GM03348 (cell line): ENCODE results near the gene GPC1.

Source experiments
- DNase-seq: peaks from one replicate; pipeline ENCODE4 v3.0.0; 2012; ENCODE audit warnings: low spot score

Gene GPC1

DNA sequence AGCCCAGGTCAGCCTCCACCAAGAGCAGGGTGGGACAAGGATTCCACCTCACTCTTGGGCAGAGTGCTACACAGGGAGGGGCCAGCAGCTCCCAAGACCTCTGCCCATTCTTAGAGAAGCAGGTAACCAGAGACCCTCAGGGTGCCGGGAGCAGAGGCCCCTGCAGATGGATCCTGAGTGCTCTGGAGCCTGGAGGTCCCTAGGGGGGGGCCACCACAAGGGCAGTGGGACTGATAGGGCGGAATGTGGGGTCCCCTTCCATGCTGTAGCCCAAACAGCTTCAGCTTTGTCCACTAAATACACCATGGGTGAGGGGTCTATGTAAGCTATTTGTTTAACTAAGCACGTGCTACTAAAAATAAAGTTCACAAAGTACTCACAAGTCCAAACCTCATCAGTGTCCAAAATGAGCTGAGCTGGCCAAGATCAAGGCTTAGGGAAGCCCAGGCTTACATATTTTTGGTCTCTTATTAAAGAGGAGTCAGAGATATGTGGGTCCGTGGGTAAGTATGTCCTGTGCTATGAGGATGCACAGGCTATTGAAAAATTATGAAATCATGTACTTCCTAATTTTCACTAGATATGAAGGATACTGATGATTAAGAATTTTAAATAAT is 21.5 kb upstream of the GPC1 start:
- no peak for DNase-seq

- DNase-seq = no peak
Observed at GRCh38 chr2:240416821-240417220, 18.6 kb upstream of the GPC1 start.

DNA sequence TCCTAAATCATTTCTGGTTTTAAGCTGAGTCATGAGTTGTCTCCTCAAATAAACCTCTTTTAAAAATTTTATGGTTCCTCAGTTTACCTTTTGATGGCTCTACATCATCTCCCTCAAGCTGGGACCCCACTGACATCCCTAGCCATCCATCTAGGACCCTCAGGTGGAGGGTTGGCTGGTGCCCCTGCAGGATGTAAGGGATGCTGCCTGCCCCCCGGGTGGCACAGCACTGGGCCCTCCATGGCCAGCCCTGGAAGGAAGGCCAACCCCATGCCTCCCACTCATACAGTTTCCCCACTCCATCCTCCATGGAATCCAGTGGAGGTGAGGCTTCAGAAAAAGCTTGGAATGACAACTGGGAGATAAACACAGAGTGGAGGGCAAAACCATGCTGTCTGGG is 17.2 kb upstream of the GPC1 start:
- DNase-seq = no peak

GRCh38 chr2:240419271-240419670 is 16.2 kb upstream of the GPC1 start:
- no peak for DNase-seq

DNA sequence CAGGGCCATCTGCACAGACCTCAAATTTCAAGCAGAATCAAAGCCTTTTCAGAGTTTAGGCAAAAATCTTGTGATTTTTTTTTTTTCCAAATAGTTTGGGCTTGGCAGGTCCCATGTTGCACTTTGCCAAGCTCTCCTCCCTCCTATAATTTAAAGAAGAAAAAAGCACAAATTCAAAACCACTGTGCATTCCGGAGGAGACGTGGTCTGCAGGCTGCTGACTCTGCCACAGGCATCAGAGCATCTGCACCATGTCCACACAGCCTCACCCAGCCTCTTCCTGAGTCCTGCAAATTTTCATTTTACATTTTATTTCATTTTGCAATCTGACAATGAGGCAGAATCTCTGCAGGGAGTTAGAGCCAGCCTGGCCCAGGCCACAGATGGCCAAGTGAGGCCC is 15.7 kb upstream of the GPC1 start:
- DNase-seq = no peak

- no peak for DNase-seq
Observed at GRCh38 chr2:240420206-240421104, 15.0 kb upstream of the GPC1 start.

DNA sequence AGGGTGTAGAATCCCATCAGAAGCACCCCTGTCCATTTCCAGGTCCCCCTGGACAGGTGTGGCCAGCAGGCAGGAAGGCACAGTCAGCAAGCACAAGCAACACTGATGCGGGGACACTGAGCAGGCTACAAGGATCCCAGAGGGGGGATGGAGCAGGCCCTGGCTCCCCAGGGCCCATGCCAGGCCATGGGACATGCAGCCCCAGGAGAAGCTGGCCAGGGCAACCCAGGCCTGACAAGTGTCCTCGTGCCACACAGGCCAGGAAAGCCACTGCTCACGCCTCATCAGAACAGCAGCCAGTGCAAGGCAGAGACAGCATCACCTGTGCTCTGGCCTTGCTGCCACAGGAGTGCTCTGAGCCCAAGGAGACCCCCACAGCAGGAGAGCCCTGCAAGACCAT is 14.1 kb upstream of the GPC1 start:
- DNase-seq = no peak

DNA sequence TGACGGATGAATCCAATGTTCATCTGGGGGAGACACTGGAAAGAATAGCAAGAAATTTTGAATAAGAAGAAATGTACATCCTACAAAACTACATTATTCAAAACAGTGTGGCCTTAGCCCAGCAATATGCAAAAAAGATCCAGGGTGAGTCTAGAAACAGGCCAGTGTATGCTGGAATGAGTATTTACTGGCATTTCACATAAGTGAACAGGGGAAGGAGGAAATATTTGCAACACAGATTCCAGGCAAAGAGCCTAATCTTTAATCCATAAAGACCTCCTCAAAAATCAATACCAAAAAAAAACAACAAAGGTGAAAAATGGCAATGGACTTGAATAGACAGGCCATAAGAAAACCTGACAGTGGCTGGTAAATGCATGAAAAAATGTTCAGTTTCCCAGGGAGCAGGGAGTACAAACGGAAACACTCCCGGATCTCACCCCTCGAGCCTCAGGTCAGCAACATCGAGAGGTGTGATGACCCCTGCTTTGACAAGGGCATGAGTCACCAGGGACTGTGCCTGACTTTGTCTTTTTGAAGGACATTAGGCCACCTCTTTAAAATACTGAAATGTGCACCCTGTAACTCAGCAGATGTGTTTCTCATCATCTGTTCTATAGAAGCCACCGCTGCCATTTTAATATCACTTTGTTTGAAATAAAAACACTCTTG is 12.7 kb upstream of the GPC1 start:
- no peak for DNase-seq

DNA sequence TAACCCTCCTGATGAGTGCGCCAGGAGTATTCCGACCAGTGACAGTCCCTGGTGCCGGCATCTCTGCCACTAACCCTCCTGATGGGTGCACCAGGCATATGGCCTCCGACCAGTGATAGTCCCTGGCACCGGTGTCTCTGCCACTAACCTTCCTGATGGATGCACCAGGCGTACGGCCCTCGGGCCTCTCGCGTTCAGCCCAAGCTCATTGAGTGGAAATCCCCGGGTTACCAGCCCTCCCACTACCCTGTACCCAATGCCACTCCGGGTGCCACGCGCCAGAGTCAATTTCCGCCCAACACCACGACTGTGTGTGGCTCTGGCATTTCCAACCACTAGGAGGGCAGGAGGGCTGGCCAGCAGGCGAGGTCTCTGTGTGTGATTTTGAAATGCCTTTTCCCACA is 11.7 kb upstream of the GPC1 start:
- no peak for DNase-seq

GRCh38 chr2:240424341-240425235 is 10.9 kb upstream of the GPC1 start:
- DNase-seq = no peak

DNA sequence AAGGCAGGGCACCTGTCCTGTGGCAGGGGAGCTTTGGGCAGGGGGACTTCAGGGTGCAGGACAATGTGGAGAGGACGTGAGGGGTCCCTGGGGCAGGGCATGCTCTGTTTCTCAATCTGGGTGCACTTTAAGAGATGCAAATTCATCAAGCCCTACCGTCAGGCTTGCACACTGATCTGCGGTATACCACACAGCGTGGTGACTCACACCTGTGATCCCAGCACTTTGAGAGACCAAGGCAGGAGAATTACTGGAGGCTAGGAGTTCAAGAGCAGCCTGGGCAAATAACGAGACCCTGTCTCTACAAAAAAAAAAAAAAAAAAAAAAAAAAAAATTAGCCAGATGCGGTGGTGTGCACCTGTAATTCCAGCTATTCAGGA is 10.2 kb upstream of the GPC1 start:
- no peak for DNase-seq

- no peak for DNase-seq
Observed at GRCh38 chr2:240425697-240426096, 9.8 kb upstream of the GPC1 start.

DNA sequence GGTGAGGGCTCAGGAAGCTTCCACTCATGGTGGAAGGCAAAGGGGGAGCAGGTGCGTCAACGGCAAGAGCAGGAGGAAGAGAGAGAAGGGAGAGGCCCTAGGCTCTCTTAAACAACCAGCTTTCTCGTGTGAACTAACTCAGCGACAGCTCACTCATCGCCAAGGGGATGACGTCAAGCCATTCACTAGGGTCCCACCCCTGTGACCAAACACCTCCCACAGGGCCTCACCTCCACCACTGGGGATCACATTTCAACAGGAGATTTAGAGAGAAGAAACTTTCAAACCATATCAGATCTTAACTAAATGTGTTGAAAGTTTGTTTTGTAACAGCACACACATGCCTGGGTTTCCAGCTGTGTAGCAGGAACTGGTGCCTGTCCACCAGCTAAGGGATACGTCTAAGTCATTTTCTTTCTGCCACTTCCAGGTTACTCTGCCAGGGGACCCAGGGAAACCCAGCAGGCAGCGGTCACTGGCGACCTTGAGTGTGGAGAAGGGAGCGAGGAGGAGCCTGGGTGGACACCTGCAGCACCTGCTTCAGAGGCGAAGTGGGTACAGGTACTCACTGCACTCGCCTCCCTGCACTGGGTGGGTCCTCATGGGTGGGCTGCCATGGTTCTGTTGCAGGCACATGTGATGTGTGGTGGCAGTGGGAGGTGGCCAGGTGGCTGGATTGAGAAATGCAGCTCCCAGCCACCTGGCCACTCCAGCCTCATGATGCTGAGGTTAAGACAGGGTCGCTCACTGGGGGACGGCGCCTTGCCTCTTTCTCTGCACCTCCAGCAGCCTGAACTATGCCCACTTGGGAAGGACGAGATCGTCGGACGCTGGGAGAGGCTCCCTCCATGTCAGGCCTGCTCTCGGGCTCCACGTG is 8.4 kb upstream of the GPC1 start:
- no peak for DNase-seq

- no peak for DNase-seq
Observed at GRCh38 chr2:240427729-240428128, 7.7 kb upstream of the GPC1 start.

GRCh38 chr2:240428245-240428644 is 7.2 kb upstream of the GPC1 start:
- DNase-seq = no peak

DNA sequence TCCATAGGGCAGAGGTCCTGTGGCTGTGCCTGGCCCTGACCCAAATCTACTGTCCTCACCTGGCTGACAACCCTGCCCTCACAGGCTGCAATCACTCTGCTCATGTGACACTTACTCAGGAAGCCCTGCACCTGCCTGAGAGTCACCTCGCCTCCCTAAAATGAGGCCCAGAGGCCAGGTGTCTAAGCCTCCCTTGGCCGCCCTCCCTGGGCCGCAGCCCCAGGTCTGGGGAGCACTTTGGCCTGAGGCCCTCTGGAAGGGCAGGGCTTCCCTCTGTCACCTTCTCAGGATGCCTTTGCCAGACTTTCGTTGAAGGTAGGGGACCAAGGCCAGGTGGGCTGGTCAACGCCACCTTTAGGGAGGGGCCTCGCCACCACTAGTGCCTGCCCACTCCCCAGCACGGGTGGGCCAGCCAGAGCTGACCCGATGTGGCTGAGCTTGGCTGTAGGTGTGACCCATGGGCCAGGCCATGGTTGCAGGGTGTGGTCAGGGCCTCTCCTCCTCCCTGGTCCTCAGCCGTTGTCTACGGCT is 6.1 kb upstream of the GPC1 start:
- DNase-seq = no peak

DNA sequence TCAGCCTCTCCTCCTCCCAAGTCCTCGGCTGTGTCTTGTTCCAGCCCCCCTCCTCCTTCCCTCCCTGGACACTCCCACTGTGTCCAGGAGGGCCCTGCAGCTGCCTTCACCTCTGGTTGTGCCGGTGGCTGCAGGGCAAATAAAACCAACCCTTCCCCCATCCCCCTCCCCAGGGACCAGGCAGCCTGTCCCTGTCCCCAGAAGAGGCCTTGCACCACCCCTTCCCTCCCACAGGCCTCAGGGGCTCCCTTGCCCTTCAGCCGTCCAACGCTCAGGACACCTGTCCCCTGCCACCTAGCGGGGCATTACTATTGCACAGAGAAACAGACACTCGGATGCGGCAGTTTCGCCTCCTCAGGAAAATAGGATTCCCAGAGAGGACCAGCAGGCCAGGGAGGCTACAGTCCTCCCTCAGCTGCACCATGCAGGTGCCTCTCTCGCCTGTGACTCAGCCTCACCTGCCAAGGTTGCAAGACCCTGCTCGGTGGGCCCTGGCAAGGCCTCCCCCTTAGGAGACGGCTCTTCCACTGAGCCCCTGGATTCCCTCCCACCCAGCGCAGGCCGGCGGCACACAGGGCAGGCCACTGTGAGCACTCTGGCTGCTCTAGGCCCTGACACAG is 5.5 kb upstream of the GPC1 start:
- DNase-seq = no peak

- DNase-seq = no peak
Observed at GRCh38 chr2:240430595-240430994, 4.9 kb upstream of the GPC1 start.

GRCh38 chr2:240431271-240431660 is 4.2 kb upstream of the GPC1 start:
- DNase-seq = no peak

- DNase-seq = no peak
Observed at GRCh38 chr2:240431661-240432424, 3.6 kb upstream of the GPC1 start.
